ENCODE data around the gene PKHD1. TPM values are rescaled to one million over a fixed set of nuclear protein-coding genes. Genes with fewer than 3 reads are reported as not detected.

The PKHD1 gene
- total and polyA plus RNA-seq, 2 of the 8 experiments (the other 6 are each of a cell fraction or from before 2014, with no cell fraction given) = 0.06 to 0.09 TPM

- no peak for TF ChIP-seq CHD7 (IDR thresholded peaks at IDR 0.05; ENCODE audit: insufficient replicate concordance, low read length)
- no peak for TF ChIP-seq SRF (IDR thresholded peaks at IDR 0.05; ENCODE audit: low read depth, low read length)
- no peak for TF ChIP-seq SP2 (IDR thresholded peaks at IDR 0.05; ENCODE audit: low read length)
- TF ChIP-seq CBX8 (IDR thresholded peaks at IDR 0.05; ENCODE audit: borderline replicate concordance, low read depth, low read length) = no peak
- TF ChIP-seq NANOG (IDR thresholded peaks at IDR 0.05; ENCODE audit: insufficient read depth, low read depth, low read length, poor library complexity, severe bottlenecking) = no peak
Observed at GRCh38 chr6:51654647-51655046, 432.8 kb downstream of the PKHD1 start (continued).

All from H1 (cell line).